GM19099 (cell line): Measurements from ENCODE around the gene OR2D3.

Experiments used
- POLR2A ChIP-seq: IDR thresholded peaks from 3 replicates; pipeline ENCODE4 v1.6.1; 2011; ENCODE audit warnings: low read depth; ENCODE audit not compliant: insufficient read length; ENCODE audit errors: extremely low read depth

OR2D3 gene

GRCh38 chr11:6920702-6921101, at the start of gene OR2D3:
Gene OR2D3, plus strand, starts transcription at chr11:6921002. Its CDS starts 0 bp downstream, at chr11:6921002.
- no peak for TF ChIP-seq POLR2A

- no peak for TF ChIP-seq POLR2A
Observed at GRCh38 chr11:6871278-6871677, 49.5 kb upstream of the OR2D3 start.

GRCh38 chr11:6875761-6876160, 45.0 kb upstream of the OR2D3 start:
- no peak for TF ChIP-seq POLR2A

- no peak for TF ChIP-seq POLR2A
Observed at GRCh38 chr11:6876325-6876724, 44.5 kb upstream of the OR2D3 start, which contains the start of gene OR10A4. Gene OR10A4, plus strand, starts transcription at chr11:6876625. Its CDS starts 23 bp downstream, at chr11:6876648.

GRCh38 chr11:6876914-6877313, 43.9 kb upstream of the OR2D3 start:
- no peak for TF ChIP-seq POLR2A

GRCh38 chr11:6882751-6883150, 38.1 kb upstream of the OR2D3 start:
- TF ChIP-seq POLR2A = no peak

- TF ChIP-seq POLR2A = no peak
Observed at GRCh38 chr11:6888830-6889229, 32.0 kb upstream of the OR2D3 start.

- TF ChIP-seq POLR2A = no peak
Observed at GRCh38 chr11:6889835-6890234, 31.0 kb upstream of the OR2D3 start.

- no peak for TF ChIP-seq POLR2A
Observed at GRCh38 chr11:6892400-6892799, 28.4 kb upstream of the OR2D3 start, which contains the start of gene OR2D2. Gene OR2D2, minus strand, starts transcription at chr11:6892500. Its CDS starts 0 bp downstream, at chr11:6892500.

- TF ChIP-seq POLR2A = no peak
Observed at GRCh38 chr11:6894097-6894496, 26.7 kb upstream of the OR2D3 start.

GRCh38 chr11:6895010-6895409, 25.8 kb upstream of the OR2D3 start:
- TF ChIP-seq POLR2A = no peak

- TF ChIP-seq POLR2A = no peak
Observed at GRCh38 chr11:6898911-6899310, 21.9 kb upstream of the OR2D3 start.

GRCh38 chr11:6900327-6900999, 20.3 kb upstream of the OR2D3 start:
- TF ChIP-seq POLR2A = no peak

GRCh38 chr11:6911378-6911777, 9.4 kb upstream of the OR2D3 start:
- TF ChIP-seq POLR2A = no peak

- no peak for TF ChIP-seq POLR2A
Observed at GRCh38 chr11:6911948-6912347, 8.9 kb upstream of the OR2D3 start.

- TF ChIP-seq POLR2A = no peak
Observed at GRCh38 chr11:6919698-6920097, 1.1 kb upstream of the OR2D3 start.
